SH-SY5Y (cell line): ENCODE measurements around the gene MORC1.

Experiments used
- GATA2 ChIP-seq: IDR thresholded peaks from 2 replicates; pipeline ENCODE4 v1.6.1; 2011; ENCODE audit warnings: mild to moderate bottlenecking, low read depth, low read length
- GATA3 ChIP-seq: IDR thresholded peaks from 2 replicates; pipeline ENCODE4 v1.6.1; 2011; ENCODE audit warnings: low read depth, mild to moderate bottlenecking, low read length, moderate library complexity

Gene MORC1

GRCh38 chr3:108914774-108915641 is 202.9 kb downstream of the MORC1 start:
- TF ChIP-seq GATA2 (no peak), GATA3 (no peak)

- no peak for TF ChIP-seq GATA3
- TF ChIP-seq GATA2 = no peak
Measured at GRCh38 chr3:108909799-108910198, 208.1 kb downstream of the MORC1 start.
